Stimulated activated naive B cell treated with anti-CD40 and anti-IgM and Interleukin-4, amounts not matched to agents 10 μg/mL and 1 μg/mL and 100 μg/mL, for 72 hours (primary cell): ENCODE data around the gene ADGRV1.
"Not testable (repeated sequence)": the region's sequence is repeated elsewhere in the genome, so short reads cannot be mapped to it uniquely, and the experiment has no call there.

Source experiments
- ATAC-seq, 2 donors: fragments of 150-1000 bp; cut with Tn5 transposase; replicated peaks; 2 replicates each; pipeline ENCODE4 v1.10.0; 2021; ENCODE audit warnings: moderate library complexity in 1 of 2
- DNase-seq: peaks from one replicate; pipeline ENCODE4 v3.0.0; 2021
- H3K27ac Mint-ChIP-seq: one replicate; pipeline ENCODE4 v1.8.0; 2022; ENCODE audit warnings: mild to moderate bottlenecking, mixed read lengths
- H3K27me3 Mint-ChIP-seq, 2 donors: one replicate each; pipeline ENCODE4 v1.8.0; 2022; ENCODE audit warnings: mixed read lengths in 2 of 2
- H3K36me3 Mint-ChIP-seq, 2 donors: one replicate each; pipeline ENCODE4 v1.8.0; 2022; ENCODE audit warnings: mixed read lengths in 2 of 2, mild to moderate bottlenecking in 1 of 2
- H3K4me1 Mint-ChIP-seq, 2 donors: one replicate each; pipeline ENCODE4 v1.8.0; 2022; ENCODE audit warnings: mixed read lengths in 2 of 2, mild to moderate bottlenecking in 1 of 2
- H3K4me3 Mint-ChIP-seq, 2 donors: one replicate each; pipeline ENCODE4 v1.8.0; 2022; ENCODE audit warnings: mild to moderate bottlenecking in 2 of 2, mixed read lengths in 2 of 2, moderate library complexity in 1 of 2
- H3K9me3 Mint-ChIP-seq, 2 donors: one replicate each; pipeline ENCODE4 v1.8.0; 2022; ENCODE audit warnings: mixed read lengths in 2 of 2, mild to moderate bottlenecking in 1 of 2

The ADGRV1 gene

GRCh38 chr5:91025956-91026355, 467.4 kb downstream of the ADGRV1 start:
- no peak overlapping the region for H3K4me3 Mint-ChIP-seq
- H3K9me3 Mint-ChIP-seq = no peaks in the 10 kb centered on the region
- no peaks in the 10 kb centered on the region for H3K36me3 Mint-ChIP-seq
- H3K27ac Mint-ChIP-seq = no peak overlapping the region
- ATAC-seq = no peak
- DNase-seq = no peak
- H3K27me3 Mint-ChIP-seq = peaks cover 0 to 7% of the 10 kb centered on the region in 2 donors
- H3K4me1 Mint-ChIP-seq = no peaks in the 10 kb centered on the region

DNA sequence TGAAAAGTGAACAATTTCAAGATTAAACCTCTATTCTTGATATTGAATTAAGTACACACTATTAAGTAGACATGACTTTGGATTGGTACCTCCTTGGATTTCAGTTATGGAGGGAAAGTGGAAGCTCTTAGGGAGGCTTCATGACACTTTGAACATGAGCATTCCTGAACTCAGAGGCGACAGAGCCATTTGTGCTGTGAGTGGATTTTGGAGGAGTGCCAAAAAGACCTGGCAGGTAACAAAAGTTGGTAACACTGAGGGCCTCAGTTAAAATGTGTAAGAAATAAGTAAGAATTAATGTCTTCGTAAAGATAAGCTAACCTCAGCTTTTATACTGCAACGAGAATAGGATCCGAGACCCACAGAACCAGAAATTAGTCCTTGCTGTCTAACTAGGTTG, 467.9 kb downstream of the ADGRV1 start:
- no peak overlapping the region for H3K4me3 Mint-ChIP-seq
- H3K27me3 Mint-ChIP-seq = peaks cover 0 to 7% of the 10 kb centered on the region in 2 donors
- no peaks in the 10 kb centered on the region for H3K36me3 Mint-ChIP-seq
- H3K9me3 Mint-ChIP-seq = no peaks in the 10 kb centered on the region
- DNase-seq (no peak), ATAC-seq (no peak)
- H3K4me1 Mint-ChIP-seq = no peaks in the 10 kb centered on the region
- H3K27ac Mint-ChIP-seq = no peak overlapping the region

- peak in 1 of 2 donors; percentile 27 for ATAC-seq
- H3K4me1 Mint-ChIP-seq = no peaks in the 10 kb centered on the region
Observed at GRCh38 chr5:91027405-91028139, 469.0 kb downstream of the ADGRV1 start.

DNA sequence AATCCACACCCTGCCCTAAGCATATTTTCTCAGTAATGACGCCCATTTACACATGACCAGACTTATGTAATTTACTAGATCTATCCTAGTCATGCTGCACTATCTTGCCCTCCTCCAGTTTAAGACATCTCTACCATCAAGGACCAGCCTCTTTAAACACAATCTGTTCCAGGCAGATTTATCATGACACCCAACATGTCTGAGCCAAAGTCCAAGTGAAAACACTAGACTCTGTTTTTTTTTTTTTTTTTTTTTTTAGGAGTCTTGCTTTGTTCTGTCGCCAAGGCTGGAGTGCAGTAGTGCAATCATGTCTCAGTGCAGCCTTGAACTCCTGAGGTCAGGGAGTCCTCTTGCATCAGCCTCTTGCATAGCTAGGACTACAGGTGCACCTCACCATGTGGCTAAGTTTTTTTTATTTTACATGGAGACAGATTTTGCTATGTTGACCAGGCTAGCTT, 469.9 kb downstream of the ADGRV1 start:
- no peak for ATAC-seq
- Mint-ChIP-seq H3K27ac (no peak overlapping the region), H3K9me3 (no peaks in the 10 kb centered on the region), H3K27me3 (peaks cover 0 to 7% of the 10 kb centered on the region in 2 donors), H3K4me3 (no peak overlapping the region), H3K36me3 (no peaks in the 10 kb centered on the region), H3K4me1 (no peaks in the 10 kb centered on the region)
- DNase-seq = no peak

More at GRCh38 chr5:91027405-91028139, 469.0 kb downstream of the ADGRV1 start:
- Mint-ChIP-seq H3K27me3 (peaks cover 0 to 7% of the 10 kb centered on the region in 2 donors), H3K4me3 (no peak overlapping the region), H3K27ac (no peak overlapping the region), H3K9me3 (no peaks in the 10 kb centered on the region), H3K36me3 (no peaks in the 10 kb centered on the region)
- DNase-seq = no peak

GRCh38 chr5:91030521-91031401, 472.2 kb downstream of the ADGRV1 start:
- ATAC-seq (no peak), DNase-seq (no peak)
- Mint-ChIP-seq H3K27me3 (peaks cover 0 to 7% of the 10 kb centered on the region in 2 donors), H3K27ac (no peak overlapping the region), H3K9me3 (no peaks in the 10 kb centered on the region), H3K4me1 (no peaks in the 10 kb centered on the region), H3K4me3 (no peak overlapping the region), H3K36me3 (no peaks in the 10 kb centered on the region)

DNA sequence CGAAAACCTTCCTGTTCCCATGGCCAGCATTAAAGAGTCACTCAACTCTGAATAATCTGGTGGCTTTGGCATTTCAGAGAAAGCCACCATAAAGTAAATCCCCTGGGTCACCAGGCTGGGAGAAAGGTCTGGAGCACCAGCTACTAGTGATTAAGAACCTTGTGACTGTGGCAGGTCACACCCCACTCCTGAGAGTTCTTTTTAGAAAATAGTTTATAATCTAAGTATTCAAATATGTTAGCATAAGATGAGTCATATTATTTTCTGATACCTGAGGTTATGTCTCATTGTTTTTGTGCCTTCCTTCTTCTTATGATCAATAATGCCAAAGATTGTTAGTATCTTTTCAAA, 472.8 kb downstream of the ADGRV1 start:
- Mint-ChIP-seq H3K27ac (no peak overlapping the region), H3K4me3 (no peak overlapping the region), H3K9me3 (no peaks in the 10 kb centered on the region), H3K27me3 (peaks cover 0 to 7% of the 10 kb centered on the region in 2 donors), H3K4me1 (no peaks in the 10 kb centered on the region), H3K36me3 (no peaks in the 10 kb centered on the region)
- DNase-seq (no peak), ATAC-seq (no peak)

DNA sequence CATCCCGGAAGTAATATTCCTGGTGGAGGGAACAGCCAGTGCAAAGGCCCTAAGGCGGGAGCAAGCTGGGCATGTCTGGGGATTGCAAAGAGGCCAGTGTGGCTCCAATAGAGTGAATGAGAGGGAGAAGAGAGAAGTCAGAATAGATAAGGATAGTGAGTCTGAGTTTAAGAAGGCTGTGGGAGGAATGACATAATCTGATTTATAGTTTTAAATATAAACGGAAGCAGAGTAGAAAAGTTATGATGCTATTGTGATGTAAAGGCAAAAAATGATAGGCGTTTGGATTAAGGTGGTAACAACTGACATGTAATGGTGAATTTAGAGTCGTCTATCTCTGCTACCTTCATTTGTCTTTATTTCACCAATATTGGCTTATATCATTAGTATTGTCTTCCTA, 473.5 kb downstream of the ADGRV1 start:
- Mint-ChIP-seq H3K27ac (no peak overlapping the region), H3K36me3 (no peaks in the 10 kb centered on the region), H3K9me3 (no peaks in the 10 kb centered on the region), H3K27me3 (peaks cover 0 to 7% of the 10 kb centered on the region in 2 donors), H3K4me1 (no peaks in the 10 kb centered on the region), H3K4me3 (no peak overlapping the region)
- no peak for ATAC-seq
- DNase-seq = no peak

DNA sequence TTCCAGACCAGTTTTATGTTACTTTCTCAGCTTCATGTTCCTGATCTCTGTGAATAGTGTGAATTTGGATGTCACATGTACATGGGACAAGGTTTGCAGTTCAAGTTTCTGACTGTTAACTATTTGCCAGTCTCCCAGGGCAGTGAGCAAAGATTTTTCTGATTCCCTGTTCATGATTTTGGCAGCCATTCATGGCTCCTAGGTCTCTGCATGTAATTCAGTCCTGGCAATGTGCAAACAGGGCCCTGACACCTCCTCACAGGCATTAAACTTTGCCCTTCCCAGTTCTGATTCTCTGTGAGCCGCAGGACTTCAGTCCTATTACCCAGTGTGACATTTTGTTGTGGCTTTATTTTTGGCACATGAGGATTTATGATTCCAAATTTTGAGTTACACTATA, 474.8 kb downstream of the ADGRV1 start:
- Mint-ChIP-seq H3K4me3 (no peak overlapping the region), H3K36me3 (no peaks in the 10 kb centered on the region), H3K27ac (no peak overlapping the region), H3K27me3 (peaks cover 0 to 4% of the 10 kb centered on the region in 2 donors), H3K9me3 (no peaks in the 10 kb centered on the region), H3K4me1 (no peaks in the 10 kb centered on the region)
- DNase-seq (no peak), ATAC-seq (no peak)

GRCh38 chr5:91038180-91038808, 479.7 kb downstream of the ADGRV1 start:
- H3K4me1 Mint-ChIP-seq = no peaks in the 10 kb centered on the region
- ATAC-seq (no peak), DNase-seq (no peak)
- no peaks in the 10 kb centered on the region for H3K36me3 Mint-ChIP-seq
- peaks cover 0 to 1% of the 10 kb centered on the region in 2 donors for H3K9me3 Mint-ChIP-seq
- H3K27ac Mint-ChIP-seq = no peak overlapping the region
- H3K27me3 Mint-ChIP-seq = no peaks in the 10 kb centered on the region
- H3K4me3 Mint-ChIP-seq = no peak overlapping the region

GRCh38 chr5:91041132-91041531, 482.5 kb downstream of the ADGRV1 start:
- not testable (repeated sequence) for H3K27ac Mint-ChIP-seq, H3K27me3 Mint-ChIP-seq, DNase-seq, H3K36me3 Mint-ChIP-seq, H3K9me3 Mint-ChIP-seq, H3K4me3 Mint-ChIP-seq, ATAC-seq, H3K4me1 Mint-ChIP-seq

- no peaks in the 10 kb centered on the region for H3K36me3 Mint-ChIP-seq
- DNase-seq (no peak), ATAC-seq (no peak)
- H3K4me3 Mint-ChIP-seq = no peak overlapping the region
- H3K9me3 Mint-ChIP-seq = peaks cover 0 to 3% of the 10 kb centered on the region in 2 donors
- H3K27ac Mint-ChIP-seq = no peak overlapping the region
- no peaks in the 10 kb centered on the region for H3K4me1 Mint-ChIP-seq
- peaks cover 0 to 7% of the 10 kb centered on the region in 2 donors for H3K27me3 Mint-ChIP-seq
Observed at GRCh38 chr5:91042247-91042935, 483.8 kb downstream of the ADGRV1 start.

GRCh38 chr5:91042936-91043255, 484.3 kb downstream of the ADGRV1 start:
- no peaks in the 10 kb centered on the region for H3K36me3 Mint-ChIP-seq
- peaks cover 0 to 3% of the 10 kb centered on the region in 2 donors for H3K9me3 Mint-ChIP-seq
- H3K27me3 Mint-ChIP-seq = peaks cover 0 to 7% of the 10 kb centered on the region in 2 donors
- H3K4me1 Mint-ChIP-seq = no peaks in the 10 kb centered on the region
- H3K4me3 Mint-ChIP-seq = no peak overlapping the region
- no peak for DNase-seq
- ATAC-seq = no peak
- no peak overlapping the region for H3K27ac Mint-ChIP-seq

- Mint-ChIP-seq H3K36me3 (no peaks in the 10 kb centered on the region), H3K9me3 (peaks cover 0 to 2% of the 10 kb centered on the region in 2 donors), H3K27ac (no peak overlapping the region), H3K4me1 (no peaks in the 10 kb centered on the region), H3K4me3 (no peak overlapping the region), H3K27me3 (peaks cover 0 to 7% of the 10 kb centered on the region in 2 donors)
- no peak for DNase-seq
- ATAC-seq = no peak
Observed at GRCh38 chr5:91048073-91048472, 489.5 kb downstream of the ADGRV1 start.

GRCh38 chr5:91049112-91049511, 490.5 kb downstream of the ADGRV1 start:
- no peak for ATAC-seq
- Mint-ChIP-seq H3K36me3 (no peaks in the 10 kb centered on the region), H3K4me1 (no peaks in the 10 kb centered on the region), H3K9me3 (peaks cover 0 to 2% of the 10 kb centered on the region in 2 donors), H3K27ac (no peak overlapping the region), H3K4me3 (no peak overlapping the region), H3K27me3 (peaks cover 0 to 12% of the 10 kb centered on the region in 2 donors)
- DNase-seq = no peak
